Astrocyte of the hippocampus (primary cell): ENCODE data around the gene PDE8B.

Experiments used
- DNase-seq: peaks from one replicate; pipeline ENCODE4 v3.0.0; 2011; ENCODE audit warnings: low read depth, low spot score

Gene PDE8B

DNA sequence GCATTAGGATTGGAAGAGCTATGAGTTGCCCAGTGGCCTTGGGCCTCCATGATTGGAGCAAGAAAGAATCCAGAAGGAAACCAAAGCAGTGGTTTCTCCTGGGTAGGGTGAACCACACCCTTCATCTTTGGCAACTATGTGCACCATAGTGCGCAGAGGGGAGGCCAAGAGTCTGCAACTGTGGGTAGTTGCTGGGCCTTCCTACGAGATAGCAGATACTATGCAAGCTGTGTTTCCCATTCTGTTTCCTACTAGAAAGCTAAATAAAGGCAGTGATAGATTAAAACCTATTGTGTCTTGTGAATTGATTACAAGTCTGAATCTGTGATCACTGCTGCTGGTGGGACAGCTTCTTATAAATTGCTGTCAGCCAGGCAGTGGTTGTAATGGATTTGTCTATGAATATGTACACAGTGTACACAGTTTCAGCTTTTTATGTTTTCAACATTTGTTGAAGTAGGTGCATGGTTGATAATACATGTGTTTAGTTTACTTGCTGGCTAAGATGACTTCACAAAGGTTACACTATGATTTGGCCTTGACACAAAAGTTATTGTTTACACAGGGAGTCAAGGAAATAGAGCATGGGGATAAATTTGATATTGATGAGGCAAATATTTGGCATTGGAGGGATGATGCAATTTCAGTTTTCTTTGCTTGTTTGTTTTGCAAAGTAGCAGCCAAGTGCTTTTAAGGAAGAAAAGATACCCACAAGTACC lies 23.7 kb upstream of the PDE8B start:
- no peak for DNase-seq

DNA sequence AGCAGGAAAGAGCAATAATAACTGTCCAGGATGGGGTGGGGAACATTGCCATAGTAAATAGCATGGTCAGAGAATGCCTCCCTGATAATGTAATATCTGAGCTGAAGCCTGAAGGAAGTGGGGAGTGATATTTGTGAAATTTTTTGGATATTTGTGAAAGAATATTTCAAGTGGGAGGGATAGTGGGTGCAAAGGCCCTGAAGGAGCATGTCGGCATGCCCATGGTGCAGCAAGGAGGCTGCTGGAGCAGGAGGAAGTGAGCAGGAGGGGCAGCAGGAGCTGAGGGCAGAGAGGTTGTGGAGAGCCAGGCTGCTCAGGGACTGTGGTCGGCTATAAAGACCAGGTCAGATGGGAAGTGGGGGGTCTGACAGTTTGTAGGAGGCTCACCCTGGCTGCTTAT lies 21.1 kb upstream of the PDE8B start:
- DNase-seq, result no peak

DNA sequence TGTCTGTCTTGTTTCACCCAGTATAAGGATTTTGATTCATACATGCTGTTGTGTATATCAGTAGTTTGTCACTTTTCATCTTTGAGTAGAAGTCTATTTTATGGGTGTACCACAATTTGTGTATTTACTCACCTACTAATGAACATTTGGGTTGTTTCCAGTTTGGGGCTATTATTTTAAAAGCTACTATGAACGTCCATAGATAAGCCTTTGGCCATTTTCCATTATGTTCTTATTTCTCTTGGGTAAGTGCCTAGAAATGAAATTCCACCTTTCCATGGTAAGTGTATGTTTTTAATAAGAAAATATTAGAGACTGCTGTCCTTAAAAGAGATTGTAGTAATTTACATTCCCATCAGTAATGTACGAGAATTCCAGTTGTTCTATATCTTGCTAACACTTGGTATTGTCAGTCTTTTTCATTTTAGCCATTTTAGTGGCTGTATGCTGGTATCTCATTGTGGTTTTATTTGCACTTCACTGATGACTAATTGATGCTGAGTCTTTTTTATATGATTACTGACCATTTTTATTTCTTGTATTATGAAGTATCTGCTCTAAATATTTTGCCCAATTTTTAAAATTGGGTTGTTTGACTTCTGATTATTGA lies 17.9 kb upstream of the PDE8B start:
- DNase-seq, result no peak

DNA sequence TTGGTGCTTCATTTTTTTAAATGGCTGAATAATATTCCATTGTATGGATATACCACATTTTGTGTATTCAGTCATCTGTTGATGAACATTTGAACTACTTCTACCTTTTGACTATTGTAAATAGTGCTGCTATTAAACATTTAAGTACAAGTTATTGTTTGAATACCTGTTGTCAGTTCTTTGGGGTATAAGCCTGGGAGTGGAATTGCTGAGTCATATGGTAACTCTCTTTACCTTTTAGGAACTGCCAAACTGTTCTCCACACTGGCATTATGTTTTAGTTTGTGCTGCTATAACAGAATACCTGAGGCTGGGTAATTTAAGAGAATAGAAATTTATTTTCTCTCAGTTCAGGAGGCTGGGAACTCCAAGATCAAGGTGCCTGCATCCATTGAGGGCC lies 15.7 kb upstream of the PDE8B start:
- no peak for DNase-seq

DNA sequence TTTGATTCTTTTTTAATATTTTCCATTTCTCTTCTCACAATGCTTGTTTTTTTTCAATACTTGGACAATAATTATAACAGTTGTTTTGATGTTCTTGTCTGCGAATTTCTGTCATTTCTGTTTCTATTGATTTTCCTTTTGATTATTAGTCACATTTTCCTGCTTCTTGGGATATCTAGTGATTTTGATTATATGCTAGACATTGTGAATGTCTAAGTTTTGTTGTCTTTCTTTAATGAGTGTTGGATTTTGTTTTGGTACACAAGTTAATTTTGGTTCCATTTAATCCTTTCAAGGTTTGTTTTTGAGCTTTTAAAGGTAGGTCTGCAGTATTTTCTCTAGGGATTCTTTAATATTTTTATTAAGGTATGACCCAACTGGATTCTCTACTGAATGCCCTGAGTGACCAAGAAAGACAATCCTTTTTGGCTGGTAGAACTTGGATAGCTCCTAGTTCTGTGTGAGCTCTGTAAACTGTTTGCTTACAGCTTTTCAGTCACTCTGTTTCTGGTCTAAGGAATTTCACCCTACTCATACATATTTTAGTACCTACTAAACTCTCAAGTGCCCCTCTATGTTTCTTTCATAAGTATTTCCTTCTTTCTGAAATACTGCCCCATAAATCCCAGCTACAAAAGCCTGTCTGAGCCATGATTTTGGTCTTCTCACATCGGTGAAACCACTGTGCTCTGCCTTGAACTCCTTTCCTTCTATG lies 12.5 kb upstream of the PDE8B start:
- no peak for DNase-seq

DNA sequence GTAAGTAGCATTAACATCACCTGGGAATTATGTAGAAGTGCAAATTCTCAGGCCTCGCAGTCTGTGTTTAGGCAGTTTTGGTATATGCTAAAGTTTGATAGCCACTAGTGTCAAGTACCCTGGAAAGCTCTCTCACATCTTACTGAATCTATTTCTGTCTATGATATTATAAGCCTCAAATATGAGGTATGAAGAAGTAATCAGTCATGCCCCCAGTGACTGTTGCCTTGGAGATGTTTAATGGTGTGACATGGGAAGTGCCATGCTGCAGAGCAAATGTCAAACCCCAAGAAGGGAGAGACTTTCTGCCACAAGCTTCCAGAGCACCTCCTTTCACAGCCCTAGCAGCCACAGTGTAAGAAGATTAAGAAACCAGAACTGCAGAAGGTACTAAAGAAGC lies 9.8 kb upstream of the PDE8B start:
- DNase-seq, result no peak

DNA sequence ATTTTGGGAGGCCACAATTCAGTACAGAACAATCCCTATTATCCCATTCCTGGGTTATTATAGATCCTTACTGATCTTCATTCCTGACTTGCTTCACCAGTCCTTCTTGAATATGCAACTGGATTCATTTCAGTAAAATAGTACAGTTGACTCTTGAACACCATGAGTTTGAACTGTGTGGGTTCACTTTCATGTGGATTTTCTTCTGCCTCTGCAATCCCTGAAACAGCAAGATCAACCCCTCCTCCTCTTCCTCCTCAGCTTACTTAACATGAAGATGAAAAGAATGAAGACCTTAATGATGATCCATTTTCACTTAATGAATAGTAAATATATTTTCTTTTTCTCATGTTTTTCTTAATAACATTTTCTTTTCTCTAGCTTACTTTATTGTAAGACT lies 8.3 kb upstream of the PDE8B start:
- DNase-seq, result no peak

DNA sequence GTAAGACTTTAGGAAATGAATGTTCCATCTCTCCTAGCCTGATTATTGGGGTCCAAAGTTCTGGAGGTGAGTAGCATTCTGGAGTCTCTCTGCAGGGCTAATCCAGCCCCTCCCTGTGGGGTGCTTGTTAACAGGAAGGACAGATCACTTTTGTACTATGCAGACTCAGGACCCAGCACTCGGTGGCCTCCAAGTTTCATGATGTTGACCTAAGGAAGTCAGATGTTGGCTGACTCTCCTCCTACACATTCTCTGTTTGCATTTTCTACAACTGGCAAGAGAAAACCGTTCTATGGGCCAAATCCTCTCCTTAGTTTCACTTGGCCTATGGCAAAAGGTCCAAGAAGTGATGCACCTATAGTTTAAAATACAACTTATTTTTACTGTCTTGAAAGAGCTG lies 5.5 kb upstream of the PDE8B start:
- DNase-seq, result no peak

DNA sequence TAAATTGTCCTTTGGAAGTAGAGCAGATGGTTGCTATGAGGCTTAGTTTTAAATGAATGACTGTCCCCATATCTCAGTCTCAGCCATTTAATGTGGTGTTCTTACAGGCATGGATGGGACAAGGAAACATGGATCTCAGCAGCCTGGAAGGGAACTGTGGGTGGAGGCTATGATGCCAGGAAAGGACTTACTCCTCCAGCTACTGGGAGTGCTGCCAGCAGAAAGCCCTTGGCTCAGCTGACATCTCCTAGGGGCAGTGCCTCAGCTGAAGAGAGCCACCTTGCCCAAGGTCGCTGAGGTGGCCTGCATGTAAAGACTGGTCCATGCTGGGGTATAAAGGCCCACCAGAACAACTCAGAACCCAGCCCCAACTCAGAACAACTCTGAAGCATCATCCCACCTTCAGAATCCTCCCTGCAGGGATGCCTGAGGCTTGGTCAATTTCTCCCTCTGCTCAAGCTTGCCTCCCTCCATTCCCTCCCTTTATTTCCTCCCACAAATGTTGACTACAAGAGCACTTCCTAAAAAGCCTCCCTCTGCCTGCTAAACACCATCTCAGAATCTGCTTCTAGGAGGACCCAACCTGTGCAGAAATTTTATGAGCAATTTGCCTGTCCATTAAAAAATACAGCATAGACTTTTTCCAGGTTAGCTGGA lies 1.8 kb upstream of the PDE8B start:
- peak; percentile 5 for DNase-seq

DNA sequence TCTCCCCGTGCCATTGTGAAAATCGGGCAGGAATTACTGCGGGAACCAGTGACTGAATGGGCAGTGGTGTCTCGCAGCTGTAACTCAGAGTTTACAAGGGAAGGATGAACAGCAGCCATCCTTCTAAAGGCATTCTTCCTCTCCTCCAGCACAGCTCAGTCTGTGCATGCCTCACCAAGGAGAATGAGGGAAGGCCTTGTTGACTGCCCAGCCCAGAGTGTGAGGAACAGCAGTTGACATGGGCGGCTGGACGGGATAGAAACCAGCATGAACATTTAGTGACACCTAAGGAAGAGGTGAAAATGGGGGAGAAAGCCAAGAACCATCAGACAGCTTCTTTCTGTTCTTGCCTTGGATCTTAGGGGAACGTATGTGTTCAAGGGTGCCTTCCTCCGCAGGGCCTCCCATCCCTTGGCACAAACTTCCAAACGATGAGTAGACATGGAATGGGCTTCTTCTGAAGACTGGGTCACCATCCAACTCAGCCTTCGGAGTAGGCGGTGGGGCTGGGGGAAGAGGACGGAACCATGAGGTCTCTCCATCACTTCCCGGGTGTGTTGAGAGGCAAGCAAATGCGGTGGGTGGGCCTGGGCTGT lies 887 bp upstream of the PDE8B start:
- DNase-seq, result peak; percentile 5

DNA sequence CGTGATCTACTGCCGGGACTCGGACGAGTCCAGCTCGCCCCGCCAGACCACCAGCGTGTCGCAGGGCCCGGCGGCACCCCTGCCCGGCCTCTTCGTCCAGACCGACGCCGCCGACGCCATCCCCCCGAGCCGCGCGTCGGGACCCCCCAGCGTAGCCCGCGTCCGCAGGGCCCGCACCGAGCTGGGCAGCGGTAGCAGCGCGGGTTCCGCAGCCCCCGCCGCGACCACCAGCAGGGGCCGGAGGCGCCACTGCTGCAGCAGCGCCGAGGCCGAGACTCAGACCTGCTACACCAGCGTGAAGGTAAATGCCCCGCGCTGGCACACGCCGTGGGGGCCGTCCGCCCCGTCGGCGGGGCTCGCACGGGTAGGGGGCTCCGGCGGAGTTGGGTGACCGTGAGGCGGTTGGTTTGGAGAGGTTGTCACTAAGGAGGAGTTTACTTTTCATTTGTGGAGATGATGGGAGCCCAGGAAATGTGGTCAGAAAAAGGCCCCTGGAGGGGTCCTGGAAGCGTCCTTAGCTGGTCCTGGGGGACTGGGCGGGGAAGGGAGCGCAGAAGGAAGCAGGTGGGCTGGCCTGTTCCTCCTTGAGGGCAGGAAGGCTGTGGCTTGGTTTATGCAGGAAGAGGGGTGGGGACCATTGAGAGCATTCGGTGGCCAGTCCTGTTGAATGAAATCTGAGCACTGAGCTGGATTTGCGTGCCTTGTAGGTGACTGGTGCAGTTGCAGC lies 647 bp downstream of the PDE8B start:
- DNase-seq, result peak; percentile 28

DNA sequence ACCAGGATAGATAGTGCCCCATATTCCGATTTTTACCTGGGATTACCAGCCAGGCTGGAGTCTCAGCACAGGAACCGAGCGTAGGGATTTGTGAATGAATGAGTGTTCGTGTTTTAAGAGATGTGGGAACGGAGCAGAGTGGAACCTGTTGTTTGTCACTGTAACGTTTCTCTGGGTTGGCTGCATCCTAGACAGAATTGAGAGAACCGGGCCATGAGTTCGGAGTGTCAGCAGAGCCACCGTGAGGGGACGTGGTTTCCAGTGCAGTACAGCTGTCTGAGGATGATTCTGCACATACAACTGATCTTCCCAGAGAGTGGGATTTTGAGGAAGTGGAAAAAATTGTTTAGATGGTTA lies 1.2 kb downstream of the PDE8B start:
- no peak for DNase-seq

DNA sequence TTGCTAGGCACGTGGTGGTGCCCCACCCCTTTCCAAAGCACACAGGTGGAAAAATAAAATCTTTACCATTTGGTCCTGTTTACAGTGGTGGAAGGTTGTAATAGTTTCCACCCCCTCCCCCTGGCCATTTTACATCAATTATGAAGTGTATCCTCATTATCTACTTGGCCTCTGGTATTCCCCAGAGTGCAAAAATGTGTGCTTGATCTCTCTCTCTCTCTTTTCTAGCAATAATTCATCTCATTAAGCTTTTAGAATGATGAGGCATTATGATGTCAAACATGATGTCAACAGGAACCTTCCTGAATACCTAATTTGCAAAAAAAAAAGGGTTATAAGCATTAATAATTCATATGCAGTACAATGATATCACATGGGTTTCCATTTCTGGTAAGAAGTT lies 3.1 kb downstream of the PDE8B start:
- no peak for DNase-seq

DNA sequence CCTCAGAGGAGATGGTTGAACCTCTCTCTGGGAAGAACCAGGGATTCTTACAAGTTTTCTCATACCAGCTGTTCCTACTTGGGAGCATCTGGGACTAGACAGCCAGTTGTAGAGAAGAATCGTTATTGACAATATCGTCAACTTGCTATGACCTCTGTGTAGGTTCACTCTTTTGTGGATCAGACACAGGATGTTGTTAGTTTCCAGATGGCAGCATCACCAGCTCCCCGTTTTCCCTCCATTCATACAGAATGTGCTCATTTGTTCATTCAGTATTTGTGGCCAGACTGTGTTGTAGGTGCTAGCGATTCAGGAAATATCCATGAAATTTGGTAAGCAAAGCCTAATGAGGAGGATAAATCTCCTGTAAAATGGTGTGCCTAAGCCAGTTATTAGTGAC lies 3.7 kb downstream of the PDE8B start:
- no peak for DNase-seq

DNA sequence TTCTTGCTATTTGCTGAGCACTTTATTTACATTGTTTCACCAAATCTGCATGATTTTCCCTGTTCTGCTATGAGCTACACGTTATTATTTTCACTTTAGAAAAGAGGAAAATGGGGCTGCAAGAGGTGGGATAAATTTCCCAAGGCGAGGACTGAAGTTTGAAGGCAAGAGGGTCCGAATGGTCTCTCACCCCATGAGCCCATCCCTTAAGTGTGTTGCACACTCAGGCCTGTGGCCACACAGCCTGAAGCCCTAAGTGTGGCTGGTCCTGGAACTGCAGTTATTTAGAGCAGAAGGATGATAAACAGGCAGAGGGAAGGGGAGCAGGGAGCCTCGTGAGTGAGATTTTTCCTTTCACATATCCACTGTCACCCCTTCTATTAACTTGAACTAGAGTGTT lies 7.8 kb downstream of the PDE8B start:
- no peak for DNase-seq

DNA sequence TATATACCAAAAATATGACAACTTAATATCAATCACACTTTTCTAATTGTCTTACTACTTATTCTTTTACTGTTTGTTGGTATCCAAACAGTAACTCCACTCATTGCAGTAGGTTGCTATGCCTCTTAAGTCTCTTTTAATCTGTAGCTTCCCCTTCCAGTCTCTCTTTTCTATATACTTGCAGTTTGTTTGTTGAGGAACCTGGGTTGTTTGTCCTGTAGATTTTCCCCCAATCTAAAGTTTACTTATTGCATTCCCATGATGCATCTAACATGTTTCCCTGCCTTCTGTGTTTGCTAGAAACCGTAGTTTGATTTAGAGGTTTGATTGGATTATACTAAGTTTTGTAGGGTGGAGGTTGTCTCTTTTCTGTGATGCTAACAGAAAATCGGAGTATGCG lies 10.6 kb downstream of the PDE8B start:
- no peak for DNase-seq

DNA sequence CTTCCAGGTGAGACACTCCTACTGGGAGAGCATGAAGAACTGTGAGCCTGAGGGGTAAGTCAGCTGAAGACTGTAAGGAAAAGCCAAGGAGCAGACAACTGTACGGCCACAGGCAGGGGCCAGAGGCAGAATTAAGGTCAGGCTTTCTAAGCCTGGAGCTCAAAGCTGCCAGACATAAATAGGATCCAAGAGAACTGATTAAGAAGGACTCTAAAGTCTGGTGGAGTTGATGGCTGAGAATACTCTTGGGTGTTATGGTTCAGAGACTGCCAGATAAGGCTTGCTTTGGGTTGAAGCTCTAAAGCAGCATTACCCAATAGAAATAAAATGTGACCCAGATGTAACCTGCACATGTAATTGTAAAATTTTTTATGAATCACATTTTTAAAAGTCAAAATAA lies 12.2 kb downstream of the PDE8B start:
- no peak for DNase-seq

DNA sequence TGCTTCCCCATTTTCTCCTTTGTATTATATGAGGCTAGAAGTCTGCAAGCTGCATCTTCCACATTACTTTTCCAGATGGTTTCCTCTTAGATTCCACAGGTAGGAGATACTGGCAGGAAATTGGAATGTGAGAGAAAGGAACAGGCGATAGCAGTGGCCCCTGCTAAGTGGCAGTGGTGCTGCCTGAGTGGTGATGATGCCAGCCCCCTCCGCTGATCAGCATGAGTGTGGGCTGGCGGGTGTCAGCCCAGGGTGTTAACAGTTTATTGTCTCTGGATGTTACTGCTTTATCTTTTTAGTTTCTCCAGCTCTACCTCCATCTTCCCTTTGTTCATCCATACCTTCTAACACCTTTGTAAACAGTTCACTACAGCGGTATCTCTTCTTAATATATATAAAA lies 13.2 kb downstream of the PDE8B start:
- no peak for DNase-seq

DNA sequence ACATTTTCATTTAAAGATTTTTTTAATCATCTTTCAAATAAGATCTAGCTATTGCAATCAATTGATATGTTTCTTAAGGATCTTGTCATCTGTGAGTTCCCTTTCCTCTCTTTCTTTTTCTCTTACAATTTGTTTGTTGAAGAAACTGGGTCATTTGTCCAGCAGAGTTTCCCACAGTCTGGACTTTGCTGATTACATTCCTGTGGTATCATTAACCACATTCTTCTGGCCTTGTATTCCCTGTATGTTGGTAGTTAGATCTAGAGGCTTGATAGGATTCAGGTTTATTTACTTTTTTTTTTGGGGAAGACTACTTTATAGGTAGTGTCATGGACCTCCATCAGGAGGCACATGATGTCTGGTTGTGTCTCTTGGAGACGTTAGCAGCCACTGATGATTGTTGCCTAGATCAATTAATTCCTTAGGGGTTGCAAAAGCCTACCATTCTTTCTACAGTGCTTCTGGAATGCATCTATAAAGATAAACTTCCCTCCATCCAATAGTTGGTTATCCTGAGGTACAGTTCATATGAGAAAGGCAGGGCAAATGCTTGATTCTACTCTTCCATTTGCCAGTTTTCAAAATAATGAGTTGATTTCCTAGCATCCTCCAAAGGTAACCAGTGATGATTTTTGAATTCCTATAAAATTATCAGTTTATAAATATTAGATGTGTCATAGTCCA lies 14.3 kb downstream of the PDE8B start:
- DNase-seq, result peak; percentile 79

DNA sequence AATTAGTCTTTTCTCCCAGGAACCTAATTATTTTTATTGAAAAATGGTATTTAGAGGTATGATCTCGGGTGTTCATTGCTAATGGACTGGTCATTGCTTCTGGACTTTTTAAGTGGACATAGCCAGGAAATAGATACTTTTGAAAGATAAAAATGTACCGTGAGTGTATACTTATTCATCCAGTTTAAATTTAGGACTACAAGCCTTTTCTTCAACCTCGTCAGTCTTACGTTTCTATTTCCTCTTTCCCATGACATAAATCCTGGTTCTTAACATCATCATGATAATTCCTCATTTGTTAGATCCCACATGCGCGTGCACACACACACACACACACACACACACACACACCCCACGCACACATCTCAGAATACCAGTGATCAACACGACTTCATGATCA lies 15.1 kb downstream of the PDE8B start:
- DNase-seq, result no peak

DNA sequence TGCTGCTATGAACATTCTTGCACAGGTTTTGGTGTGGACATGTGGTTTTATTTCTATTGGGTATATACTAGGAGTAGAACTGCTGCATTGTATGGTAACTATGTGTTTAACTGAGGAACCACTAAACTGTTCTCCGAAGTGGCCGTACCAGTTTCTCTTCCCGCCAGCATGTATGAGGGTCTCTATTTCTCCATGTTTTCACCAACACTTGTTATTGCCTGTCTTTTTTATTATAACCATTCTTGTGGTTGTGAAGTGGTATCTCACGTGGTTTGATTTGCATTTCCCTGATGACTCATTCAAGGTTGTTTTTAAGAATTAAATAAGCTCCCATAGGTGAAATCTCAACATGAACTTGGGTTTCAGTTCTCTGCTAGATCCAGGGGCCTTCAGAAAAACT lies 19.4 kb downstream of the PDE8B start:
- DNase-seq, result no peak
